HepG2 (cell line): ENCODE measurements around the gene CHAF1A. TPM values are rescaled to one million over a fixed set of nuclear protein-coding genes. Genes with fewer than 3 reads are reported as not detected.

Experiments used
- ATAC-seq: fragments of 200-7000 bp; cut with Tn5 transposase; 3 replicates; pipeline ENCODE4 v1.9.1; 2020; ENCODE audit warnings: mild to moderate bottlenecking, moderate library complexity
- BruUV-seq: library from RNA; stranded (reverse); fragments of 400-500 nt; replicated peaks from 2 replicates; lab custom pipeline; 2021; lab: Mats Ljungman, UMichigan
- CTCF ChIA-PET: fragments of 300-600 bp; formaldehyde crosslinking; extraction: SDS; loops from one replicate; lab custom pipeline; 2021; ENCODE audit warnings: low total read pairs, inconsistent platforms, low intra/inter-chr PET ratio; lab: Yijun Ruan, JAX
- POLR2A ChIA-PET: fragments of 350-600 bp; sonication (Branson Sonifier 250); formaldehyde crosslinking; loops from one replicate; lab custom pipeline; 2020; ENCODE audit warnings: antibody characterized with exemption, inconsistent platforms; lab: Yijun Ruan, JAX
- DNase-seq: peaks from one replicate; pipeline ENCODE4 v3.0.0-alpha.2; 2015; ENCODE audit warnings: low spot score
- FAIRE-seq: peaks from 3 replicates; lab custom pipeline; 2011; peaks lifted over from hg19 to GRCh38; lab: Jason Lieb, UNC
- H2AFZ ChIP-seq: one replicate; pipeline ENCODE4 v1.6.1; 2011; ENCODE audit warnings: low read length, inconsistent platforms
- H3K27ac ChIP-seq: fragments of 300-600 bp; 3 replicates; pipeline ENCODE4 v1.8.0; 2011; ENCODE audit warnings: mixed run types, mild to moderate bottlenecking, mixed read lengths, low read length, inconsistent platforms; ENCODE audit not compliant: insufficient read depth; ENCODE audit errors: extremely low read length
- H3K27me3 ChIP-seq, 2 experiments: fragments of 200-600 bp in 1 of 2; 2 replicates in 1 of 2; 3 replicates in 1 of 2; pipeline versions ENCODE4 v1.6.0 to v1.8.0; 2011; ENCODE audit warnings: low read length in 2 of 2, mild to moderate bottlenecking in 2 of 2, moderate library complexity in 2 of 2, inconsistent platforms in 1 of 2; ENCODE audit not compliant: insufficient read depth in 2 of 2, control insufficient read depth in 1 of 2
- H3K36me3 ChIP-seq, 2 experiments: fragments of 200-600 bp in 1 of 2; replicated peaks in 1 of 2; 2 replicates in 1 of 2; 3 replicates in 1 of 2; pipeline versions ENCODE4 v1.5.1 to v1.8.0; 2011; ENCODE audit warnings: low read length in 2 of 2, inconsistent platforms in 1 of 2; ENCODE audit not compliant: insufficient read depth in 2 of 2, control insufficient read depth in 1 of 2
- H3K4me1 ChIP-seq: 2 replicates; pipeline ENCODE4 v1.5.1; 2012; ENCODE audit warnings: low read length, inconsistent platforms; ENCODE audit not compliant: insufficient read depth
- H3K4me2 ChIP-seq: 2 replicates; pipeline ENCODE4 v1.6.0; 2011; ENCODE audit warnings: low read depth, low read length, inconsistent platforms
- H3K4me3 ChIP-seq, 3 experiments: fragments of 200-600 bp in 1 of 3; sonication (generic), shearing (Covaris generic) in 1 of 3; replicated peaks in 1 of 3; 2 replicates each; pipeline ENCODE4 v1.5.1; 2011 to 2016; ENCODE audit warnings: low read length in 3 of 3, inconsistent platforms in 2 of 3, low read depth in 2 of 3, mild to moderate bottlenecking in 2 of 3, control low read depth in 1 of 3, mixed read lengths in 1 of 3; ENCODE audit not compliant: insufficient read depth in 1 of 3
- H3K79me2 ChIP-seq: one replicate; pipeline ENCODE4 v1.6.1; 2011; ENCODE audit warnings: low read length, inconsistent platforms; ENCODE audit not compliant: insufficient read depth
- H3K9ac ChIP-seq: 2 replicates; pipeline ENCODE4 v1.6.0; 2011; ENCODE audit warnings: mild to moderate bottlenecking, low read depth, low read length, inconsistent platforms; ENCODE audit not compliant: insufficient read depth
- H3K9me3 ChIP-seq: 2 replicates; pipeline ENCODE4 v1.5.1; 2012; ENCODE audit warnings: mild to moderate bottlenecking, low read length
- H4K20me1 ChIP-seq: 2 replicates; pipeline ENCODE4 v1.6.0; 2011; ENCODE audit warnings: inconsistent platforms, mild to moderate bottlenecking, low read length, moderate library complexity; ENCODE audit not compliant: insufficient read depth
- CC2D1A ChIP-seq: sonication (generic); formaldehyde crosslinking; IDR thresholded peaks from 2 replicates; pipeline ENCODE4 v1.8.1; 2023; ENCODE audit warnings: mild to moderate bottlenecking, missing genetic modification reagents
- CENPX ChIP-seq: sonication (generic); formaldehyde crosslinking; IDR thresholded peaks from 2 replicates; pipeline ENCODE4 v1.9.0; 2021; ENCODE audit warnings: mild to moderate bottlenecking, missing genetic modification reagents, moderate library complexity
- ERF ChIP-seq: IDR thresholded peaks from 2 replicates; pipeline ENCODE4 v1.6.1; 2018; ENCODE audit warnings: missing biosample characterization, missing genetic modification reagents
- FOXA3 ChIP-seq: IDR thresholded peaks from 2 replicates; pipeline ENCODE4 v1.6.1; 2016; ENCODE audit warnings: missing genetic modification reagents, missing compliant biosample characterization
- KLF16 ChIP-seq, 2 experiments: sonication (generic) in 1 of 2; formaldehyde crosslinking in 1 of 2; IDR thresholded peaks; 2 replicates each; pipeline versions ENCODE4 v1.6.1 to v1.8.0; 2016 to 2023; ENCODE audit warnings: missing genetic modification reagents in 2 of 2, missing compliant biosample characterization in 1 of 2
- NFIC ChIP-seq: IDR thresholded peaks from 2 replicates; pipeline ENCODE4 v1.6.1; 2012; ENCODE audit warnings: mild to moderate bottlenecking, low read length, inconsistent platforms
- YY1 ChIP-seq: IDR thresholded peaks from 2 replicates; pipeline ENCODE4 v1.6.1; 2011; ENCODE audit warnings: low read length, low read depth, moderate library complexity, mild to moderate bottlenecking; ENCODE audit not compliant: insufficient read depth, insufficient replicate concordance
- ZNF333 ChIP-seq: sonication (generic); formaldehyde crosslinking; IDR thresholded peaks from 2 replicates; pipeline ENCODE4 v1.4.0; 2020; ENCODE audit warnings: mild to moderate bottlenecking, missing genetic modification reagents, borderline replicate concordance
- ZNF432 ChIP-seq: sonication (generic); formaldehyde crosslinking; IDR thresholded peaks from 2 replicates; pipeline ENCODE4 v1.5.0; 2020; ENCODE audit warnings: missing genetic modification reagents, mild to moderate bottlenecking, borderline replicate concordance
- ZNF484 ChIP-seq: sonication (generic); formaldehyde crosslinking; IDR thresholded peaks from 2 replicates; pipeline ENCODE4 v1.5.1; 2020; ENCODE audit warnings: mild to moderate bottlenecking, low read depth, missing genetic modification reagents, borderline replicate concordance
- ZSCAN29 ChIP-seq: sonication (generic); formaldehyde crosslinking; conservative IDR thresholded peaks from 2 replicates; pipeline ENCODE4 v1.4.0; 2020; ENCODE audit warnings: mild to moderate bottlenecking, missing genetic modification reagents
- WGBS: methylation state at CpG from one replicate; pipeline ENCODE4 v1.1.6; 2017; ENCODE audit warnings: low lambda C conversion rate; 5-methylcytosine and 5-hydroxymethylcytosine counted together
- in situ Hi-C: cut with HindIII; loops from 2 replicates; pipeline ENCODE4 v1.10.0; 2017; ENCODE audit warnings: low pct_unique_long_range_greater_than_20kb; ENCODE audit not compliant: extremely low pct_ligation_motif_present
- intact Hi-C: fragments of 100-400 bp; cut with micrococcal nuclease; formaldehyde crosslinking; loops from one replicate; pipeline ENCODE4 v1.10.0; 2022; ENCODE audit not compliant: unreplicated experiment
- polyA plus RNA-seq, 8 experiments: library from polyadenylated mRNA; depleted of rRNA in 3 of 8; stranded (reverse) in 7 of 8; unstranded in 1 of 8; fragments of >200 nt; fragmentation: Illumina TruSeq in 4 of 8; extraction: Trizol in 4 of 8; gene quantifications; 2 replicates each; pipeline versions ENCODE4 v1.2.1 to v1.2.3, GENCODE V29; 2011 to 2016; ENCODE audit warnings: low read depth in 4 of 8, missing spikeins in 1 of 8, mixed read lengths in 1 of 8; ENCODE audit not compliant: insufficient read depth in 1 of 8
- total RNA-seq, 5 experiments: library from RNA; depleted of rRNA; stranded (reverse); fragments of >200 nt; fragmentation: Illumina TruSeq; extraction: Trizol; gene quantifications; 2 replicates each; pipeline ENCODE4 v1.2.3, GENCODE V29; 2016; ENCODE audit warnings: low read depth in 1 of 5
- TF ChIP-seq, protein P1 (sequence below): sonication (generic); formaldehyde crosslinking; IDR thresholded peaks from 2 replicates; pipeline ENCODE4 v1.5.0; 2020; ENCODE audit warnings: missing genetic modification reagents
- TF ChIP-seq, protein P2 (sequence below): sonication (generic); IDR thresholded peaks from 2 replicates; pipeline ENCODE4 v1.6.1; 2016; ENCODE audit warnings: low read depth, borderline replicate concordance
- TF ChIP-seq, protein P3 (sequence below): sonication (generic); formaldehyde crosslinking; IDR thresholded peaks from 2 replicates; pipeline ENCODE4 v1.8.0; 2023; ENCODE audit warnings: mild to moderate bottlenecking, missing genetic modification reagents

Gene CHAF1A
- total and polyA plus RNA-seq, 2 of the 13 experiments (the other 11 are each of a cell fraction or from before 2014, with no cell fraction given) = 11.0 to 34.8 TPM

GRCh38 chr19:4423416-4424126 lies 21.1 kb downstream of the CHAF1A start:
- H3K4me2 ChIP-seq = no peak overlapping the region

More at GRCh38 chr19:4423416-4424126, 21.1 kb downstream of the CHAF1A start:
- H3K27me3 ChIP-seq = no peaks in the 10 kb centered on the region
- peaks cover 1% of the 10 kb centered on the region for H3K79me2 ChIP-seq
- POLR2A ChIA-PET = interaction anchor here (1.4 kb wide), 1 partner anchor 7 kb away, joined by 6 read pairs; no protein-coding TSS in a partner anchor
- H4K20me1 ChIP-seq = no peaks in the 10 kb centered on the region
- 98% methylated on average over 14 of the region's 16 CpGs for WGBS
- no peaks in the 10 kb centered on the region for H3K9me3 ChIP-seq
- intact Hi-C loops = no loop called here
- no peak overlapping the region for H3K9ac ChIP-seq
- peaks cover 15 to 50% of the 10 kb centered on the region in 2 experiments for H3K36me3 ChIP-seq
- no TSS peak for BruUV-seq
- no peak overlapping the region for H3K4me3 ChIP-seq
- H2AFZ ChIP-seq = no peak overlapping the region
- ATAC-seq = no peak
- no peak for FAIRE-seq
- no peak for DNase-seq
- peaks cover 8% of the 10 kb centered on the region; the same call in 1 of the 2 replicates for H3K4me1 ChIP-seq
- H3K27ac ChIP-seq = no peak overlapping the region
- CTCF ChIA-PET = no interaction called here
- TF ChIP-seq CENPX (CRISPR knock-in tag) (no peak), YY1 (no peak), NFIC (no peak), ZNF333 (CRISPR knock-in tag) (no peak), FOXA3 (CRISPR knock-in tag) (no peak), ERF (CRISPR knock-in tag) (no peak), KLF16 (CRISPR knock-in tag; IDR thresholded peaks at IDR 0.05) (no peak), CC2D1A (CRISPR knock-in tag) (no peak), ZNF484 (CRISPR knock-in tag) (no peak), ZSCAN29 (CRISPR knock-in tag) (no peak), ZNF432 (CRISPR knock-in tag) (no peak)
- TF ChIP-seq, protein P1, sequence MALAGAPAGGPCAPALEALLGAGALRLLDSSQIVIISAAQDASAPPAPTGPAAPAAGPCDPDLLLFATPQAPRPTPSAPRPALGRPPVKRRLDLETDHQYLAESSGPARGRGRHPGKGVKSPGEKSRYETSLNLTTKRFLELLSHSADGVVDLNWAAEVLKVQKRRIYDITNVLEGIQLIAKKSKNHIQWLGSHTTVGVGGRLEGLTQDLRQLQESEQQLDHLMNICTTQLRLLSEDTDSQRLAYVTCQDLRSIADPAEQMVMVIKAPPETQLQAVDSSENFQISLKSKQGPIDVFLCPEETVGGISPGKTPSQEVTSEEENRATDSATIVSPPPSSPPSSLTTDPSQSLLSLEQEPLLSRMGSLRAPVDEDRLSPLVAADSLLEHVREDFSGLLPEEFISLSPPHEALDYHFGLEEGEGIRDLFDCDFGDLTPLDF (CRISPR knock-in tag) = no peak
- TF ChIP-seq, protein P2, sequence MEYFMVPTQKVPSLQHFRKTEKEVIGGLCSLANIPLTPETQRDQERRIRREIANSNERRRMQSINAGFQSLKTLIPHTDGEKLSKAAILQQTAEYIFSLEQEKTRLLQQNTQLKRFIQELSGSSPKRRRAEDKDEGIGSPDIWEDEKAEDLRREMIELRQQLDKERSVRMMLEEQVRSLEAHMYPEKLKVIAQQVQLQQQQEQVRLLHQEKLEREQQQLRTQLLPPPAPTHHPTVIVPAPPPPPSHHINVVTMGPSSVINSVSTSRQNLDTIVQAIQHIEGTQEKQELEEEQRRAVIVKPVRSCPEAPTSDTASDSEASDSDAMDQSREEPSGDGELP = no peak
- TF ChIP-seq, protein P3, sequence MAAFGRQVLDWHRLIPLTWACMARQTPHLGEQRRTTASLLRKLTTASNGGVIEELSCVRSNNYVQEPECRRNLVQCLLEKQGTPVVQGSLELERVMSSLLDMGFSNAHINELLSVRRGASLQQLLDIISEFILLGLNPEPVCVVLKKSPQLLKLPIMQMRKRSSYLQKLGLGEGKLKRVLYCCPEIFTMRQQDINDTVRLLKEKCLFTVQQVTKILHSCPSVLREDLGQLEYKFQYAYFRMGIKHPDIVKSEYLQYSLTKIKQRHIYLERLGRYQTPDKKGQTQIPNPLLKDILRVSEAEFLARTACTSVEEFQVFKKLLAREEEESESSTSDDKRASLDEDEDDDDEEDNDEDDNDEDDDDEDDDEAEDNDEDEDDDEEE = no peak
- in situ Hi-C loops = no loop called here
